GM10266 (cell line): ENCODE measurements around the gene AVEN.
"Not testable (repeated sequence)": the region's sequence is repeated elsewhere in the genome, so short reads cannot be mapped to it uniquely, and the experiment has no call there.

ENCODE experiments used
- DNase-seq: peaks from one replicate; pipeline ENCODE4 v3.0.0; 2012; ENCODE audit errors: extremely low spot score
- CTCF ChIP-seq: IDR thresholded peaks from 2 replicates; pipeline ENCODE4 v1.5.1; 2012; ENCODE audit warnings: mild to moderate bottlenecking, low read depth; ENCODE audit not compliant: control insufficient read depth, insufficient read depth; ENCODE audit errors: missing control alignments

AVEN gene

DNA sequence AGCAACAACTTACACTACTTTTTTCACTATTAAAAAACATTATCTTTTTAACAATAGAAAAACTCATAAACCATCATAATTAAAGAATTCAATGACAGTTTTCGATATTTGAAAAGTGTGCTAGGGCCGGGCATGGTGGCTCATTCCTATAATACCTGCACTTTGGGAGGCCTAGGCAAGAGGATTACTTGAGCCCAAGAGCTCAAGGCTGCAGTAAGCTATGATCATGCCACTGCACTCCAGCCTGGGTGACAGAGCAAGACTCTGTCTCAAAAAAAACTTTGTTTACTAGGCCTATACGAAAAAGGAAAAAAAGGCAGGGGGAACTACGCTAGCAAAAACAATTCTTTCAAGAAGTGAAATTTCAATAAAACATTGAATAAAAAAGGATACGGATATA is 28.1 kb downstream of the AVEN start:
- no peak for DNase-seq
- no peak for TF ChIP-seq CTCF

GRCh38 chr15:34009656-34010055 is 29.3 kb downstream of the AVEN start:
- no peak for DNase-seq
- no peak for TF ChIP-seq CTCF

DNA sequence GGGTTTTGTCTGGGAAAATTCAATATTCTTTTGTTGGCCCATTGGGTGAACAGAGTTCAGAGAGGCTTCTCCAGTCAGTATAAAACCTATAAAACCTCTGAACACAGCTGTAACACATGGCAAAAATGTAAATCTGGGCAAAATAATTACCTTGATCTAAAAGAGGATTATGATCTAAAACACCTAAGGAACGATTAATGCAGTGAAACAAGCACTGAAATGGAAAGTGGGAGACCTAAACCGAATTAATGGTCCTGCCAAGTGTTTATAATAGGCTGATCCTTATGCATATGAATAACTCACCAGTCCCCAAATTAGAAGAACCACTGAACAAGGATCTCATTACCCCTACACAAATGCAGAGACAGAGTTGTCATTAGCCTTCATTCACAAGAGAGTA is 32.6 kb downstream of the AVEN start:
- DNase-seq, result no peak
- TF ChIP-seq CTCF, result no peak

DNA sequence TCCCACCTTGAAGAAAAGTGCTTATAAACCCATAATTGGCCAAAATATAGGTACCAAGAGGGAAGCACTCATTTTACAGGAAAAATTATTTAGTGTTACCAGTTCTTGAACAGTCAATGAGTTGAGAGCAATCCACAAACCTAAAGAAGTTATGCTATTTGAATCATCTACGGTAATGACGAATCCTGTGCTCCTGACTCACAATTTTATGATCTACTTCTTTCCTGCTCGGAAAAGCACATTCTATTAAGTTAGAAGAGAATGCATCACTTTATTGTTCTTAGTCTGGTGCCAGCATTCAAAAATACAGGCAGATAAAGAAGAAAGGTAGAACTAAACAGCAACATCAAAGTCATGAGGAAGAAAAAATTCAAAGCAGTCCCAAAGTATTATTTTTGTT is 37.5 kb downstream of the AVEN start:
- DNase-seq, result no peak
- TF ChIP-seq CTCF, result no peak

GRCh38 chr15:33995666-33996065 is 43.3 kb downstream of the AVEN start:
- not testable (repeated sequence) for DNase-seq

- no peak for DNase-seq
- peak; percentile 60 for TF ChIP-seq CTCF
Observed at GRCh38 chr15:33994005-33994615, 44.9 kb downstream of the AVEN start.

GRCh38 chr15:33988384-33988783 is 50.6 kb downstream of the AVEN start:
- no peak for TF ChIP-seq CTCF
- no peak for DNase-seq

DNA sequence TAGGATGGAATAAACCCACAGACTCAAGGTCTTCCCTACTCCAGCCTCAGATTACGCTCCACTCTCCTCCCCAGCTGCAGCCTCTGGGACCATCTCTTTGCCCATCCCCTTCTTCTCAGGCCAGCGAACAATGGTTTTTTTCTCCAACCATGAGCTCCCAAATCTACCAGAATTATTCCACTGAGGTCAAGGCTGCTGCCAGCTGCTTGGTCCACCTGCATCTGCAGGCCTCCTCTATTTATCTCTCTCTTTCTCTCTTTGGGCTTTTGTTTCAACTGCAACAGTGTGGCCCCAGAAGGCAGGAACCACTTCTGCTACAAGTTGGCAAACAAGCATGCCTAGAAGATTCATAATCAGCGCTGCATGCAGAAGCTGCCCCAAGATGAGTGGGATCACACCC is 51.6 kb downstream of the AVEN start:
- no peak for TF ChIP-seq CTCF
- no peak for DNase-seq
